ENCODE measurements around the gene PLEKHG5. TPM values are rescaled to one million over a fixed set of nuclear protein-coding genes. Genes with fewer than 3 reads are reported as not detected.
"Not testable (repeated sequence)": the region's sequence is repeated elsewhere in the genome, so short reads cannot be mapped to it uniquely, and the experiment has no call there.

Gene PLEKHG5
- total RNA-seq, 1 experiment from 2014 or later, result 11.2 TPM

GRCh38 chr1:6496365-6496721 lies 4.9 kb upstream of the PLEKHG5 start:
- no peak for DNase-seq (ENCODE audit: low read depth)

- no peak for DNase-seq (ENCODE audit: low read depth)
These were observed 4.3 kb upstream of the PLEKHG5 start for GRCh38 chr1:6495540-6496364.

- no peak for DNase-seq (ENCODE audit: low read depth)
These were observed 3.6 kb upstream of the PLEKHG5 start for GRCh38 chr1:6495041-6495441.

GRCh38 chr1:6494627-6495026 lies 3.2 kb upstream of the PLEKHG5 start:
- no peak for DNase-seq (ENCODE audit: low read depth)

- DNase-seq (ENCODE audit: low read depth), result not testable (repeated sequence)
These were observed 2.4 kb upstream of the PLEKHG5 start for GRCh38 chr1:6493834-6494223.

- peak; percentile 47 for DNase-seq (ENCODE audit: low read depth)
These were observed 499 bp upstream of the PLEKHG5 start for GRCh38 chr1:6491966-6492365.

GRCh38 chr1:6491081-6491449 lies 402 bp downstream of the PLEKHG5 start:
- DNase-seq (ENCODE audit: low read depth), result no peak

- DNase-seq (ENCODE audit: low read depth), result peak; percentile 81
These were observed 1.0 kb downstream of the PLEKHG5 start for GRCh38 chr1:6490181-6491080.

GRCh38 chr1:6489799-6490180 lies 1.7 kb downstream of the PLEKHG5 start:
- DNase-seq (ENCODE audit: low read depth), result peak; percentile 67

GRCh38 chr1:6489383-6489765 lies 2.1 kb downstream of the PLEKHG5 start:
- no peak for DNase-seq (ENCODE audit: low read depth)

GRCh38 chr1:6488602-6489382 lies 2.7 kb downstream of the PLEKHG5 start:
- no peak for DNase-seq (ENCODE audit: low read depth)

- no peak for DNase-seq (ENCODE audit: low read depth)
These were observed 3.5 kb downstream of the PLEKHG5 start for GRCh38 chr1:6487804-6488484.

GRCh38 chr1:6486433-6487011 lies 4.9 kb downstream of the PLEKHG5 start:
- peak; percentile 67 for DNase-seq (ENCODE audit: low read depth)

GRCh38 chr1:6485168-6486101 lies 6.0 kb downstream of the PLEKHG5 start:
- no peak for DNase-seq (ENCODE audit: low read depth)

GRCh38 chr1:6484826-6485167 lies 6.7 kb downstream of the PLEKHG5 start:
- no peak for DNase-seq (ENCODE audit: low read depth)

GRCh38 chr1:6483761-6484117 lies 7.7 kb downstream of the PLEKHG5 start:
- DNase-seq (ENCODE audit: low read depth), result no peak

GRCh38 chr1:6483017-6483760 lies 8.3 kb downstream of the PLEKHG5 start:
- DNase-seq (ENCODE audit: low read depth), result no peak

GRCh38 chr1:6481820-6482219 lies 9.6 kb downstream of the PLEKHG5 start:
- no peak for DNase-seq (ENCODE audit: low read depth)

- DNase-seq (ENCODE audit: low read depth), result no peak
These were observed 14.2 kb downstream of the PLEKHG5 start for GRCh38 chr1:6477039-6477820.

Data from M059J (cell line).